ENCODE data around the gene GRIK4.
"Not testable (repeated sequence)": the region's sequence is repeated elsewhere in the genome, so short reads cannot be mapped to it uniquely, and the experiment has no call there.

GRIK4 gene

DNA sequence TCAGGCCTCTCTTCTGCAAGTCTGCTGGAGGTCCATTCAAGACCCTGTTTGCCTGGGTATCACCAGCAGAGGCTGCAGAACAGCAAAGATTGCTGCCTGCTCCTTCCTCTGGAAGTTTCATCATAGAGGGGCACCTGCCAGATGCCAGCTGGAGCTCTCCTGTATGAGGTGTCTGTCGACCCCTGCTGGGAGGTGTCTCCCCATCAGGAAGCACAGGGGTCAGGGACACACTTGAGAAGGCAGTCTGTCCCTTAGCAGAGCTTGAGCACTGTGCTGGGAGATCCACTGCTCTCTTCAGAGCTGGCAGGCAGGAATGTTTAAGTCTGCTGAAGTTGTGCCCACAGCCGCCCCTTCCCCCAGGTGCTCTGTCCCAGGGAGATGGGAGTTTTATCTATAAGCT, 254.2 kb downstream of the GRIK4 start:
- not testable (repeated sequence) for DNase-seq

DNA sequence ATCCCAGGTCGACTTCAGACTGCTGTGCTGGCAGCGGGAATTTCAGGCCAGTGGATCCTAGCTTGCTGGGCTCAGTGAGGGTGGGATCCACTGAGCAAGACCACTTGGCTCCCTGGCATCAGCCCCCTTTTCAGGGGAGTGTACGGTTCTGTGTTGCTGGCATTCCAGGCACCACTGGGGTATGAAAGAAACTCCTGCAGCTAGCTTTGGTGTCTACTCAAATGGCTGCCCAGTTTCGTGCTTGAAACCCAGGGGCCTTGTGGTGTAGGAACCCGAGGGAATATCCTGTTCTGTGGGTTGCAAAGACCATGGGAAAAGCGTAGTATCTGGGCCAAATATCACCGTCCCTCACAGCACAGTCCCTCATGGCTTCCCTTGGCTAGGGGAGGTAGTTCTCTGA, 254.8 kb downstream of the GRIK4 start:
- DNase-seq = no peak

DNA sequence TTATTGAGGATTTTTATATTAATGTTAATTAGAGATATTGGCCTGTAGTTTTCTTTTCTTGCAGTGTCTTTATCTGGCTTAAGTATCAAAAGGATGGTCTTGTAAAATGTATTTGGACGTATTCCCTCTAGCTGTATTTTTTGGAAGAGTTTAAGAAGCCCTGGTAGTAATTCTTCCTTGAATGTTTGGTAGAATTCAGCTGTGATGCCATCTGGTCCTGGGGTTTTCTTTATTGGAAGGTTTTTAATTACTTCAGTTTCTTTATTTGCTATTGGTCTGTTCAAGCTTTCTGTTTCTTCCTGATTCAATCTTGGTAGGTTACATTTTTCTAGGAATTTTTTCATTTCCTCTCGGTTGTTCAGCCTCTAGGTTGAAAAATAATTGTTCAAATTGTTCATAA, 257.4 kb downstream of the GRIK4 start:
- no peak for DNase-seq

DNA sequence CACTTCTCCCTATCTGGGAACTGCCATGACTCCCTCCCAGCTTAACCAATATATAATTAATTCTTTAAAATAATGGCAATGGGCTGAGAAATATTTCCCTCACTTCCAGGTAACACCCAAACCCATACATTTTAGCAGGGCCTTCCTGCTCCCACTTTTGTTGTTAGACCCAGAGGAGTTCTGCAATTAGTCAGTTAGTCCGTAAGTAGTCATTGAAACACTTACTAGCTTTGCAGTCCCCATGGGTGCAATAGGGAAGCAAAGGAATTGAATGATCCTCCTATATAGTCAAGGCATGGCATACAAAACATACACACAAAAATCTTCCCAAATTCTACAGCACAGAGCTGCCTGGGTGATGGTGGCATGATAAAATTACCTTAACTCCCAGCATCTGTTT, 258.4 kb downstream of the GRIK4 start:
- no peak for DNase-seq

DNA sequence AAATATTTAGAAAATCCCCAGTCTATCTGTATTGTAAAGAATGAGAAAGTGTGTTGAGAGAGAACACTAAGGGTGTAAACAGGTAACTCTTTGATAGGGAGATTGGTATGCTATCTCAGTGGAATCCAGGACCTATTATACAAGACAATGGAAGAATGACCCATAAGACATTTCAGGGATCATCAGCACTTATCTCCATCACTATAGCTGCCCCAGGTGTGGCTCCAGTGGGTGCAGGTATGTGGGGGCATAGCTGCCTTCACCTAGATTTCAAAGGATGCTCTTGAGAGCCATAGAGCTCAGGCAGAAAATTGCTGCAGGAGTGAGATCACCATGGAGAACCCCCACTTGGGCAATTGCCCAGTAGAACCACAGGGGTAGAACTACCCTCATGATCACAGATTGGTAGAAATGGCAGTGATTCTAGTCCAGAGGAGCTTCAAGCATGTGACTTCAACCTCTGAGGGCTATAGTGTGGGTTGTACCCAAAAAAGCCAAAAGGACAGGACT, 260.1 kb downstream of the GRIK4 start:
- DNase-seq = no peak

DNA sequence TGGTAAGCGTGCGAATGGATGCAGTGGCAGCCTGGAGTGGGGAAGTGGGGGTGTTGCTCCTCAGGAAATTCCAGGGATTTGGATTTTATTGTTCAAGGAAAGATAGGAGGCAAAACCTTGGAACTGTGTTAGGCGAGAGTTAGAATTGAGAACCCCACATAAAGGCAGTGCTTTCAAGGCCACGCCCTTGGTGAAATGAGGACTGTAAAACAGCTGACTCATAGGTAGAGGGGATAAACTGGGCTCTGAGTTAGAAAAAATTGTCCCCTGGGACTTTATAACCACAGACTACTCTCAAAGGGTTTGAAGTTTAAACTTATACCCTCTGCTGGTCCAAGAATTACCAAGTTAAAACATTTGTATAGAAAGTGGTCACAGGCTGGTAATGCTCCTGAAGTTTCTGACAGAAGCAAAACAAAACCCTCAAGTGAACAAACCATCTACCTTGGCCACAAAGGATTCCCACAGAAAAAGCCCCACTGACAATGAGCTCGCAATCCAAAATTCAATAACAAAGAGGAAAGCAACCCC, 262.0 kb downstream of the GRIK4 start:
- DNase-seq = no peak

DNA sequence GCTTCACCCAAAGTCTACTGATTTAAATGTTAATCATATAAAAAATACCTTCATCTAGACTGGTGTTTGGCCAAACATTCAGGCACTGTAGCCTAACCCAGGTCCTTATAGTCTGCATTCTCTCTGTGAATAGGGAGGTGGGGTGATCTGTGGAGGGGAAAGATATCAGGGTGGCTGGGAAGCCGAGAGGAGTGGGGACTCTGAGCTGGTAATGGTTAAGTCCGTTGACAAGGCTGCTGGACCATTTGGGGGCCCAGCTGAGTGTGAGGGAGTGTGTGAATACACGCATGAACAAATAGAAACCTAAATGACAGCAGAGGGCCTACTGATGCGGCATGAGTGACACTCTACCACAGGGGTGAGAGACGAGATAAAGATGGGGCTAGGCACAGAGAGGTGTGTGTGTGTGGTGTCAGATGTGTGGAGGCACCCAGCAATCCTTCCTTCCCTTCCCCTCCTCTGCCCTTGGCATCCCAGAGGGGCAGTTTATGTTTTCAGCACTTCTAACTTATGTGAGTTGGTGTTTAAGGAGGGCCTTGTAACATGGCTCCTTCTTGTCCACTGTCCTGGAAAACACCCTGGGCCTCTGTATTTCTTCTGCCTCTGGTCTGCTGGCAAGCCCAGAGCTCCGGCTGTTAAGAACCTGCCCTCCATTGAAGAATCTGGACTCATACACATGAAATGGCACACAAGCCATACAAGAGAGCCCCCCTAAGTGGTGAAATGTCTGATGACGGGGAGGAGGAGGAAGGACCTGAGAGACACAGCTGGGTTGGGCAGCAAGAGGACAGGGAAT, 263.2 kb downstream of the GRIK4 start:
- DNase-seq = no peak

DNA sequence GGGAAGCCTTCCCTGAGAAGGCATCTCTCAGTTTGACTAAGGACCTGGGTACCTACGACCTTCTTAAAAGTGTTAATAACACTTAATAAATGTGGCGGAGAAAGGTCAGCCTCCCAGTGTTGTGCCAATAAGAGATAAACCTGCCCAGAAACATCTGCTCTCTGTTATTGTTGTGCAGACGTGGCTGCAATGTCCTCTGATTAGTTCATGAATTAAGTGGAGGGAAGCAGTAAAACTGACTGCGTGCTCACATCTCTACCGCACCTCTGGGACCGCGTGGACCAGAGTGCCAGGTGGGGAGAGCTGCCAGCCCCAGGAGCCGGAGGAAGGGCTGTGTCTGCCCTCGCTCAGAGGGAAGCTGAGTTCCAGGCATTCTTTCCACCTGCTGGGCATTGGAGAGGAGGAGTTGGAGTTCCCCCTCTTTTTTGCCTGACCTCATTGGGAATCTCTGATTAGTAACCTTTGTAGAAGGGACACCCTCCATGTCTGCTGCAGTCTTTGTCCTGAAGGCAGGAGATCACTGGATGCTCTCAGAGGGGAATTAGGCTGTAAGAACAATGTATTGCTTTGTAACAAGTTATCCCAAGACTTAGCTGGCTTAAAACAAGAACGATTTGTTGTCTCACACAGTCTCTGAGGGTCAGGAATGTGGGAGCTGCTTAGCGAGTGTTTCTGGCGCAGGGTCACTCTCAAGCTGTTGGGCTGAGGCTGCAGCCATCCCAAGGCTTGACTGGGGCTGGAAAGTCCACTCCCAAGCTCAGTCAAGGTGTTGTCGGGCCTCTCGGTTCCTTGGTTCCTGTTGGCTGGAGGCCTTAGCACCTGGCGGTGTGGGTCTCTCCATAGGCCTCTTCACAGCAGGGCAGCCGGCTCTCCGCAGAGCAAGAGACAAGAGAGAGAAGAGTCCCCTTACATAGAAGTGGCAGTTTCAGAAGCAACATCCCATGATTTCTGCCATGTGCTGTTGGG, 264.7 kb downstream of the GRIK4 start:
- no peak for DNase-seq

DNA sequence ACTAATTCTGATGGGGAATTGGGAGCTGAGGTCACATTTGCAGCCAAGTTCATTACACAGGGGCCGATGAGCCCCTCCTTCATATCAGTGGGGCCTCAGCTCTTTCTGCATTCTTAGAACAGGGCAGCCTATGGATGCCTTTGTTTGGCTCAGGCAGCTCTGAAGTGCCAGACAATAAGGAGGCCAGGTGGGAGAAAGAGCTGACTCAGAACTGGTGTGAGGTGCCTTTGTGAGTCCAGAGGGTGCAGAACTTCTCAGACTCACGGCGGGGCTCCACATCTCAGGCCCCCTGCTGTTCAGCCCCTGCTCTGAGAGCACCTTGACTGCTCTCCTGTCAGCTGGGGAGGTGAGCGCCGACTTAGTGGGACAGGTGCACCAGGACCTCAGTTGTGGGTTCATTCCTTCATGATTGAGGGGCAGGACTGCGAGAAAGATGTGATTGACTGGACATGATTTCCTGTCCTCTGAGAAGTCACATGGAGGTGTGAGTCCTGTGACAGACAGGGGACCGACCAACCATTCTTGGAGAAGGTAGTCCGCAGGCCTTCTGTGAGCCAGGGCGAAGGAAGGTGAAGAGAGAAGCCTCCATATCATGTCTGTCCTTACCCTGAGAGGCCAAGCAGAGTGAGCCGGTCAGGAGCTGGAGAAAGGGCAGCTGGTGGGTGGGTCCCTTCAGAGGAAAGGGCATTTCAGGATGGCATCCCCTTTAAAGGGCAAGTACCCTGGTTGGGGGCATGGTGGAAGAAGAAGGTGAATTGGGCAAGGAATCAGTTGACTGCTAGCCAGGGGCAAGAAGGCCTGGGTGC, 267.3 kb downstream of the GRIK4 start:
- DNase-seq = no peak

DNA sequence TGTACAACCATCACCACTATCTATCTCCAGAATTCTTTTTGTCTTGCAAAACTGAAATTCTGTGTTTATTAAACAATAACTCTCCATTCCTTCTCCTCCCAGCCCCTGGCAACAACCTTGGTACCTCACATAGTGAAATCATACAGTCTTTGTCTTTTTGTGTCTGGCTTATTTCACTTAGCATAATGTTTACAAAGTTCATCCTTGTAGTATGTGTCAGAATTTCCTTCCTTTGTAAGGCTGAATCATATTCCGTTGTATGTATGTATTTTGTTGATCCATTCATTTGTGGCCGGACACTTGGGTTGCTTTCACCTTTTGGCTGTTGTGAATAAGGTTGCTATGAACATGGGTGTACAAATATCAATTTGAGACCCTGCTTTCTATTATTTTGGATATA, 268.7 kb downstream of the GRIK4 start:
- no peak for DNase-seq

DNA sequence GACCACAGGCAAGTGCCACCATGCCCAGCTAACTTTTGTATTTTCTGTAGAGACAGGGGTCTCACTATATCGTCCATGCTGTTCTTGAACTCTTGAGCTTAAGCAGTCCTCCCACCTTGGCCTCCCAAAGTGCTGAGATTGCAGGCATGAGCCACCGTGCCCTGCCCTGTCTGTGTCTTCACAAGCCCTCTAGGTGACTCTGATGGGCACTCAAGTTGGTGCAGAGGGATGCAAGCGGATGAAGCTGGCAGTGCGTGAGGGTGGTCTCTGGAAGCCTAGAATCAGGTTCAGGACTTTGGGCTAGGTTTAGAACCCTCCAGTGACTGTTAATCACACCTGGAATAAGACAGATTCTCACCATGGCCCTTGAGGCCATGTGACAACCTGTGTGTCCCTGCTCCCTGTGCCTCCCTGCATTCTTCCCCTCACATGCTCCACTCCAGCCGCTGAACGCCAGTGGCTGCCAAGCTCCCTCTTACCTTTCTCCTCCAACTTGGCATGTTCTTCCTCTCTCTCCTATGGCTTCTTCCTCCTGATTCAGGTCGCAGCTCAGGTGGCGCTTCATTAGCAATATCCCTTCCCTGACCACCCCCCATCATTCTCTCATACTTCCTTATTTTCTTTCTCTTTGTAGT, 270.1 kb downstream of the GRIK4 start:
- no peak for DNase-seq

DNA sequence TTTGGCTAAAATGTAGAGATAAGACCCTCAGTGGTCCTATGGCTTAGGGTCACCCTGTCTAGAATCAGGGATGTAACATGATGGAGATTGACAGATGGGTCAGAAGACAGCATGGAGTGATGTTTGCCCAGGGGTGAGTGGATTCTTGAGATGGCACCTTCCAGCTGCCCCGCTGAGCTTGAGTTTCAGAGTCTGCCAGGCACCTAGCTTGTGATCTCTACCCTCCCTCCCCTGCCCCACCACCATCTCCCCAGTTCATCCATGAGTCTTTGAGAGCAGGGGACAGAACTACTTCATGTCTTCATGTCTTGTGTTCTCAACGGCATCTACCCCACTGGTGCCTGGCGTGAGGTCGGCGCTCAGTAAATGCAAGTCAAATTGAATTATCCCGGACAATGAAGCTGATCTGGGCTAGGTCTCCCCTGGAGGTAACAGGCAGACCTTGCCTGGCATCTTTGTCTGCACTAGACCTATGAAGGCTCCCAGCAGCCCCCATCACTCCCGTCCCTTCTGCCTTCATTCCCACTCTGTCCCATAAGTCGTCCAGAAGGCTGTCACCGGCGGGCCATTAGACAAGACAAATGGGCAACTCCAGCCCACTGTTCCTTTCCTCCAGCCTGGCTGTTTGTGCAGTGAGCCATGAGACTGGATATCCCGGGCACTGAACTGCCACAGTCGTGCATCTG, 273.2 kb downstream of the GRIK4 start:
- DNase-seq = no peak

DNA sequence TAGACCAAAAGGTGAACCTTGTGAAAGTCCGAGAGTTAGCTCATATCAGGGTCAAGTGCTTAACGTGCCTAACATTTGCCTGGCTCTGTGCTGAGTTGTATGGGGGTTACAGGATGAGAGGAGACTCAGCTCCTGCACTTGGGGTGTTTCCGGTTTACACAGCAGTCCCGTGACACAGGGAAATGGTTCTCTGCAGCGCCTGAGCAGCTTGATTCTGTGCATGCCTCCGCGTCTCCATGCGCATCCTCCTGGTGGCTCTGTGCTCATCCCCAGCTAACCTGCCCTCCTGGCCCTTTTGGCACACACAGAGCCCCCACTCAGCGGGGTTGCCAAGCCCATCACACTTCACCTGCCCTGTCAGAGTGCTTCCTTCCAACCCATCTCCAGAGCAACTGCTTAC, 274.0 kb downstream of the GRIK4 start:
- DNase-seq = no peak

DNA sequence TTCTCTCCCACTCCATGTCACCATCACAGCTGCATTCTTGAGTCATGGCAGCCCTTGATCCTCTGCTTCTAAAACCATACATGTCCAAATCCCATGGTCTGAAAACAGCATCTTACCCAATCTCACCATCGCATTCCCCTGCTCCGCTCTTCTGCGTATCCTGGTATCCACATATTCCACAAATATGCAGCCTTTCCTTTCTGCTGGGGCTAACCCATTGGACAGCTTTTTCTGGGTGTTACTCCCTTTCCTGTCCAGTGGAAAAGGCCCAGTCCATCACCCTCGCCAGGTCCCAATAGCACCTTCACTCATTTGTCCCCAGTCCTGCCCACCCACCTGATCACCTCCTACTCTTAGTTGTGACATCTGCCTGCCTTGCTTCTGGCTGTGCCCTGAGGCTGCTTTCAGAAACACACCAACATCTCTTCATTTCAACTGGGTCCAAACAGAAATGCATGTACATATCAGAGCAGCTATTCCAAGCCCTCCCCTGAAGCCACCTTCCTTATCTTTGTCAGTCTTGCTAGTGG, 274.7 kb downstream of the GRIK4 start:
- DNase-seq = no peak

DNA sequence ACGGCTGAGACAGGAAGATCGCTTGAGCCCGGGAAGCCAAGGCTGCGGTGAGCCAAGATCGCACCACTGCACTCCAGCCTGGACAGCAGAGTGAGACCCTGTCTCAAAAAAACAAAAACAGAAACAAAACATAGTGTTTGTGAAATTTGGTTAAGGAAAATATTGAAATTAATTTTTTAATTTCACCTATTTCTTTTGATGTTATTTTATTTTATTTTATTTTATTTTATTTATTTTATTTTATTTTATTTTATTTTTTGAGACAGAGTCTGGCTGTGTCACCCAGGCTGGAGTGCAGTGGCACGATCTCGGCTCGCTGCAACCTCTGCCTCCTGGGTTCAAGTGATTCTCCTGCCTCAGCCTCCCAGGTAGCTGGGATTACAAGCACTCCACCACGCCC, 275.7 kb downstream of the GRIK4 start:
- DNase-seq = not testable (repeated sequence)

DNA sequence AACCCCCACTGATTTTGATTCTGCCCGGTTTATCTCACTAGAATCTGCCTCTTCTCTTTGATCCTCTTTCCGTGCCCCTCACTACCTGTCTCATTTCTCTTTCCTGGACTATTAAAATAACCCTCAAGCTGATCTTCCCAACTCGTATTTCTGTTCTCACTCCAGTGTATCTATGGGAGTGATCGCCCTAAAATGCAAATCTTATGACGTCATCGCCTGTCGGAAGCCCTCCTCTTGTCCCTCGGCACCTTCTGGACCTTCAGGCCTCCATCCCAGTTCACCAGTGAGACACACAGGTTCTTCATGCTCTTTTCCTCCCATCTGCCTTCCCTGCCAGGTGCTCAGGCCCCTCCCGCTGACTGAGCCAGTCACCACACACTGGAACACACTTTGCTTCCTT, 277.8 kb downstream of the GRIK4 start:
- DNase-seq = no peak

DNA sequence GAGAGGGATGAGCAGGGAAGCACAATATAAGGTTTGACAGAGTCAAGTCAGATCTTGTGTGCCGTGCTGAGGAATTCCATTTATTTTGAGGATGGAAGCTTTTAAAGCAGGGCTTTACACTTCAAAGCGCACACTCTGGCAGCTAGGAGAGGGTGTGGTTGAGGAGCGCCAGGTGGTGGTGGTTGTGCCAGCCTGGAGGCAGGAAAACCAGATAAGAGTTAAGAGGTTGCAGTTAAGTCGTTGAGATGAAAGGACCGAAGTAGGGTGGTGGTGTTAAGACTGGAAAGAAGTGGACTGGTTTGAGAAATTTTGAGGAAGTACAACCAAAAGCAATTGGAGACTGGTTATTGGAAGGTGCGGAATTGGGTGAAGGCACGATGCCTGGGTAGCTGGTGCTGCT, 280.8 kb downstream of the GRIK4 start:
- no peak for DNase-seq

DNA sequence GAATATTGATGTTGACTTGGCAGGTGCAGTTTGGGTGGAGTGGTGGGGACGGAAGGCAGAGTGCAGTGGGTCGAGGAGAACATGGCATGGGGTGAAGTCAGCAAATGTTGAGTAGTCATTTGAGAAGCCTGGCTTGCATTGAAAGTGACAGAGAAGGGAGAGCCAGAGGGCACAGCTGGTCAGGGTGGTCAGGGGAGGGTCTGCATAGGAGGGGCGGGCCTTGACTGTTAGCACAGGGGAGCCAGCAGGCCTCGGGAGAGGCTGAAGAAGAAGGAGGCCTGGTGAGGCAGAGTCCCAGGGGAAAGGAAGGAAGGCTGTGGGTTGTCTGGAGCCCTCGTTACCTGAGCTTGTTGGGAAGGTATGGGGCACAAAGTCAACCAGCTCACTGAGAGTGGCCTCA, 281.6 kb downstream of the GRIK4 start:
- DNase-seq = no peak

DNA sequence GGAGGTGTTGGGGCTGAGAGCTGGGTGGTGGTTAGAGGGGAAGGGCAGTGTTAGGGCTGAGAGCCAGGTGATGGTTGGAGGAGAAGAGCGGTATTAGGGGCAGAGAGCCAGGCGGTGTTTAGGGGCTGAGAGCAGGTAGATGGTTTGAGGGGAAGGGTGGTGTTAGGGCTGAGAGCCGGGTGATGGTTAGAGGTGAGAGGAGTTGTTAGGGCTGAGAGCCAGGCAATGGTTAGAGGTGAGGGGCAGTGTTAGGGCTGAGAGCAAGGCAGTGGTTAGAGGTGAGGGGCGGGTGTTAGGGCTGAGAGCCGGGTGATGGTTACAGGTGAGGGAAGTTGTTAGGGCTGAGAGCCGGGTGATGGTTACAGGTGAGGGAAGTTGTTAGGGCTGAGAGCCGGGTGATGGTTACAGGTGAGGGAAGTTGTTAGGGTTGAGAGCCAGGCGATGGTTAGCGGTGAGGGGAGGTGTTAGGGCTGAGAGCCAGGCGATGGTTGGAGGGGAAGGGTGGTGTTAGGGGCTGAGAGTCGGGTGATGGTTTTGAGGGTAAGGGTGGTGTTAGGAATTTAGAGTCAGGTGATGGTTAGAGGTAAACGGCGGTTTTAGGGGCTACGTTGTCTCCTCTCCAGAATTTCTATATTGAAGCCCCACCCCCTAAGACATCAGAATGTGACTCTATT, 282.4 kb downstream of the GRIK4 start:
- no peak for DNase-seq

DNA sequence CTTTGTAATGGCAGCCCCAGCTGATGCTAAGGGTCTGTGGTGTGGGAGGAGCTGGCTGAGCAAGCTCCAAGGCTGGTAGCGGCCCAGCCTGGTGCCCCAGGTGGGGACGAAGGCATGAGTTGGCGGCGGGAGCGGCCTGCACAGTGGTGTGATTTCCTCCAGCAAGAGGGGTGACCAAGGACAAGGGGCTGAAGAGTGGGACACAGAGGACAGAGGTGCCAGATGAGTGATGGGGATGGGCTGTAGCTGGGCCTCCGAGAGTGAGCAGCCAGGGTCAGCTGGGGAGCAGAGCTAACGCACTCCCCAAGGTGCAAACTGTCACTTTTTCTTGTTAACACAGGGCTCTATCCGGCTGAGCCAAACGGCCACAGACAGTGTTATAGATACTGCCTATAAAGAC, 283.2 kb downstream of the GRIK4 start:
- DNase-seq = no peak

DNA sequence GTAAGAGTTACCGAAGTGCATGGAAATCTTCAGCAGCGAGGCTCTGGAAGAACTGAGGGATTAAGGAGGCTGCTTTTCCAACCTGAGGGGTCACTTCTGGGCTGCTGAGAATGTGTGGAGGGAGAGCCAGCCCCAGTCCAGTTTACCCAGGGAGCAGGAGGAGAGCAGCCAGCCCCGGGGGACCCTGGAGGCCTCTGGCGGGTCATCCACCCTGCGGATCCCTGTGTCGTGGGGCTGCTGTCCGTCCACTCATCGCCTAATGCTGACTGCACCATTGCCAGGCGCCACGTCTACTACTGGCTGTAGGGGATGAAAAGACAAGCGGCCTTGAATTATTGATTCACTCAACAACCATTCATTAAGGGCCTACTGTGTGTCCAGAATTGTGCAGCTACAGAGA, 283.6 kb downstream of the GRIK4 start:
- DNase-seq = no peak

Measured in activated naive CD4-positive, alpha-beta T cell treated with Interleukin-2 at 50 U/mL for 16 hours (primary cell).